ENCODE data around the gene SUMO3.

GRCh38 chr21:44829507-44830092 is 11.7 kb upstream of the SUMO3 start:
- no peak for TF ChIP-seq EZH2 (IDR thresholded peaks at IDR 0.05; ENCODE audit: borderline replicate concordance, low read length)
- TF ChIP-seq CTCF (IDR thresholded peaks at IDR 0.05; ENCODE audit: low read length), result no peak

All from OCI-LY1 (cell line).